ENCODE data around the gene SLC6A12. TPM values are rescaled to one million over a fixed set of nuclear protein-coding genes. Genes with fewer than 3 reads are reported as not detected.

The SLC6A12 gene
- total RNA-seq, 4 donors from 2014 or later: 1.7 to 7.9 TPM; not detected in 2

- Histone ChIP-seq H3K36me3 (no peaks in the 10 kb centered on the region), H3K9me3 (no peaks in the 10 kb centered on the region), H3K27me3 (no peaks in the 10 kb centered on the region), H3K4me3 (no peak overlapping the region), H3K4me1 (peaks cover 0 to 19% (median 5%) of the 10 kb centered on the region in 4 donors), H3K27ac (peak overlapping the region in 1 of 4 donors; percentile 90)
- DNase-seq: no peak
- TF ChIP-seq POLR2A (IDR thresholded peaks at IDR 0.05): no peak
- TF ChIP-seq, protein P1, sequence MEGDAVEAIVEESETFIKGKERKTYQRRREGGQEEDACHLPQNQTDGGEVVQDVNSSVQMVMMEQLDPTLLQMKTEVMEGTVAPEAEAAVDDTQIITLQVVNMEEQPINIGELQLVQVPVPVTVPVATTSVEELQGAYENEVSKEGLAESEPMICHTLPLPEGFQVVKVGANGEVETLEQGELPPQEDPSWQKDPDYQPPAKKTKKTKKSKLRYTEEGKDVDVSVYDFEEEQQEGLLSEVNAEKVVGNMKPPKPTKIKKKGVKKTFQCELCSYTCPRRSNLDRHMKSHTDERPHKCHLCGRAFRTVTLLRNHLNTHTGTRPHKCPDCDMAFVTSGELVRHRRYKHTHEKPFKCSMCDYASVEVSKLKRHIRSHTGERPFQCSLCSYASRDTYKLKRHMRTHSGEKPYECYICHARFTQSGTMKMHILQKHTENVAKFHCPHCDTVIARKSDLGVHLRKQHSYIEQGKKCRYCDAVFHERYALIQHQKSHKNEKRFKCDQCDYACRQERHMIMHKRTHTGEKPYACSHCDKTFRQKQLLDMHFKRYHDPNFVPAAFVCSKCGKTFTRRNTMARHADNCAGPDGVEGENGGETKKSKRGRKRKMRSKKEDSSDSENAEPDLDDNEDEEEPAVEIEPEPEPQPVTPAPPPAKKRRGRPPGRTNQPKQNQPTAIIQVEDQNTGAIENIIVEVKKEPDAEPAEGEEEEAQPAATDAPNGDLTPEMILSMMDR (IDR thresholded peaks at IDR 0.05): no peak
Observed at GRCh38 chr12:145369-145960, 68.5 kb downstream of the SLC6A12 start.

- Histone ChIP-seq H3K4me1 (peaks cover 0 to 19% (median 5%) of the 10 kb centered on the region in 4 donors), H3K4me3 (no peak overlapping the region), H3K27ac (peak overlapping the region in 3 of 4 donors; percentile 30 to 90 (median 82)), H3K9me3 (no peaks in the 10 kb centered on the region), H3K27me3 (no peaks in the 10 kb centered on the region), H3K36me3 (no peaks in the 10 kb centered on the region)
- TF ChIP-seq, protein P1 (IDR thresholded peaks at IDR 0.05): no peak
- TF ChIP-seq POLR2A (IDR thresholded peaks at IDR 0.05): no peak
- DNase-seq: no peak
Observed at GRCh38 chr12:144650-145284, 69.2 kb downstream of the SLC6A12 start.

DNA sequence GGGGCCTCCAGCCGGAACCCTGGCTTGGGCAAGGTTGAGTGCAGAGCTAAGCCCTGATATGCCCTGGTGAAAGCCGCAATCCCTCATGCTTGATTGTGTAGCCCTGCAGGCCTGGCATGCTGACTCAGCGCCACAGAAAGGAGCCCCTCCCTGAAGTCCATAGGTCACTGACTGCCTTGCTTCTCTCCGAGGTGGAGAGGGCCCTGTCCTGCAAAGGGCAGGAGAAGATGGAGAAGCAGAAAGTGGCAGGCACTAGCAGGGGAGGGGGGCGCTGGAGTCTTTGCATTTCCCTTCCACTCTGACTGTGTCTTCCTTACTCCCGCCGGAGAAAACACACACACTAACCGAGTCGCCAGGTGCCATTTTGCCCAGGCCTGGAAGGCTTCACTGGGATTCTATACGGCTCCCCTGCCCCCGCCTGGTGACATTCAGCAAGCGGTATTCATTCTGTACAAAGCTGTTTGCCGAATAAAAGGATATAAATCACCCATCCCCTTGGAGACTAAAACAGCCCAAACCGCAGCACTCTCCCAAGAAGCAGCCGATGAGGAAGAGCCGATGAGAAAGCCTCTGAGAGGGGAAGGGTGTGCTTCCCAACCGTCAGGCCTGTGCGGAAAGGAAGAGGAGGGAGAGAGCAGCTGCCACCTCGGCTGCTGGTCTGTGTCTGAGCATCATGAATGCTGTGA is 69.8 kb downstream of the SLC6A12 start:
- Histone ChIP-seq H3K27ac (peak overlapping the region in 3 of 4 donors; percentile 30 to 90 (median 82)), H3K27me3 (no peaks in the 10 kb centered on the region), H3K4me1 (peaks cover 0 to 21% (median 5%) of the 10 kb centered on the region in 4 donors), H3K36me3 (no peaks in the 10 kb centered on the region), H3K4me3 (no peak overlapping the region), H3K9me3 (no peaks in the 10 kb centered on the region)
- peak in 2 of 3 donors; percentile 82 to 91 for DNase-seq
- TF ChIP-seq, protein P1 (IDR thresholded peaks at IDR 0.05): no peak
- TF ChIP-seq POLR2A (IDR thresholded peaks at IDR 0.05): peak; percentile 9 to 14

- Histone ChIP-seq H3K27me3 (no peaks in the 10 kb centered on the region), H3K4me3 (no peak overlapping the region), H3K27ac (no peak overlapping the region), H3K9me3 (no peaks in the 10 kb centered on the region), H3K4me1 (peaks cover 0 to 17% (median 5%) of the 10 kb centered on the region in 4 donors), H3K36me3 (no peaks in the 10 kb centered on the region)
- no peak for DNase-seq
- TF ChIP-seq, protein P1 (IDR thresholded peaks at IDR 0.05): no peak
- TF ChIP-seq POLR2A (IDR thresholded peaks at IDR 0.05): no peak
Observed at GRCh38 chr12:140162-140561, 73.8 kb downstream of the SLC6A12 start.

Other genes starting within 250 kb of the SLC6A12 start
- gene IQSEC3, start 147.4 kb downstream of the SLC6A12 start, total RNA-seq: 1 to 10 TPM in 1 of 4 donors, under 1 TPM in 3; 0.35 to 3.3 (median 0.58) TPM
- gene SLC6A13, start 48.7 kb upstream of the SLC6A12 start, total RNA-seq: 1 to 10 TPM in 2 of 4 donors, under 1 TPM in 1, not detected in 1; 0.80 to 4.9 (median 1.7) TPM
- 10 to 100 TPM; 38.8 to 72.7 (median 60.8) TPM for gene KDM5A, start 175.2 kb upstream of the SLC6A12 start, total RNA-seq
- 10 to 100 TPM in 1 of 4 donors, 1 to 10 TPM in 3; 3.2 to 76.7 (median 6.6) TPM for gene CCDC77, start 187.5 kb upstream of the SLC6A12 start, total RNA-seq
- 10 to 100 TPM in 3 of 4 donors, 1 to 10 TPM in 1; 9.1 to 30.3 (median 12.5) TPM for gene B4GALNT3, start 245.8 kb upstream of the SLC6A12 start, total RNA-seq

All from Peyer's patch (tissue), 4 donors.